ENCODE measurements around the gene SMC3. TPM values are rescaled to one million over a fixed set of nuclear protein-coding genes. Genes with fewer than 3 reads are reported as not detected.

Gene SMC3
- total RNA-seq, 1 experiment from 2014 or later: 43.2 TPM

- H3K4me1 Mint-ChIP-seq (ENCODE audit: insufficient read depth, unreplicated experiment): no peaks in the 10 kb centered on the region
- H3K4me3 Mint-ChIP-seq (ENCODE audit: unreplicated experiment): no peak overlapping the region
- ChIA-PET POLR2A (no interaction called here), CTCF (interaction anchor here (0.7 to 1.6 kb wide), 2 partner anchors 51 to 126 kb away, joined by 3 read pairs; no protein-coding TSS in a partner anchor)
- BruUV-seq (replicated peaks): no TSS peak
- no peak for DNase-seq (ENCODE audit: unreplicated experiment)
- H3K27ac Mint-ChIP-seq (ENCODE audit: low read depth, unreplicated experiment): no peak overlapping the region
- no peaks in the 10 kb centered on the region for H3K27me3 Mint-ChIP-seq (ENCODE audit: insufficient read depth, unreplicated experiment)
- H3K9me3 Mint-ChIP-seq (ENCODE audit: unreplicated experiment): no peaks in the 10 kb centered on the region
- H3K36me3 Mint-ChIP-seq (ENCODE audit: insufficient read depth, unreplicated experiment): peaks cover 8% of the 10 kb centered on the region
- intact Hi-C loops (cut with micrococcal nuclease): loop anchor here (5.0 to 10.0 kb wide), 2 partner anchors 280 to 1522 kb away; no protein-coding TSS in a partner anchor
- TF ChIP-seq, protein P1, sequence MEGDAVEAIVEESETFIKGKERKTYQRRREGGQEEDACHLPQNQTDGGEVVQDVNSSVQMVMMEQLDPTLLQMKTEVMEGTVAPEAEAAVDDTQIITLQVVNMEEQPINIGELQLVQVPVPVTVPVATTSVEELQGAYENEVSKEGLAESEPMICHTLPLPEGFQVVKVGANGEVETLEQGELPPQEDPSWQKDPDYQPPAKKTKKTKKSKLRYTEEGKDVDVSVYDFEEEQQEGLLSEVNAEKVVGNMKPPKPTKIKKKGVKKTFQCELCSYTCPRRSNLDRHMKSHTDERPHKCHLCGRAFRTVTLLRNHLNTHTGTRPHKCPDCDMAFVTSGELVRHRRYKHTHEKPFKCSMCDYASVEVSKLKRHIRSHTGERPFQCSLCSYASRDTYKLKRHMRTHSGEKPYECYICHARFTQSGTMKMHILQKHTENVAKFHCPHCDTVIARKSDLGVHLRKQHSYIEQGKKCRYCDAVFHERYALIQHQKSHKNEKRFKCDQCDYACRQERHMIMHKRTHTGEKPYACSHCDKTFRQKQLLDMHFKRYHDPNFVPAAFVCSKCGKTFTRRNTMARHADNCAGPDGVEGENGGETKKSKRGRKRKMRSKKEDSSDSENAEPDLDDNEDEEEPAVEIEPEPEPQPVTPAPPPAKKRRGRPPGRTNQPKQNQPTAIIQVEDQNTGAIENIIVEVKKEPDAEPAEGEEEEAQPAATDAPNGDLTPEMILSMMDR (IDR thresholded peaks at IDR 0.05; ENCODE audit: unreplicated experiment): no peak
These were observed 45.1 kb downstream of the SMC3 start for GRCh38 chr10:110612629-110613028.

- H3K9me3 Mint-ChIP-seq (ENCODE audit: unreplicated experiment): no peaks in the 10 kb centered on the region
- no TSS peak for BruUV-seq (replicated peaks)
- no peak overlapping the region for H3K4me3 Mint-ChIP-seq (ENCODE audit: unreplicated experiment)
- H3K4me1 Mint-ChIP-seq (ENCODE audit: insufficient read depth, unreplicated experiment): no peaks in the 10 kb centered on the region
- TF ChIP-seq, protein P1 (IDR thresholded peaks at IDR 0.05; ENCODE audit: unreplicated experiment): no peak
- H3K27ac Mint-ChIP-seq (ENCODE audit: low read depth, unreplicated experiment): no peak overlapping the region
- ChIA-PET POLR2A (interaction anchor here (0.6 kb wide), 1 partner anchor 418 kb away, joined by 4 read pairs; no protein-coding TSS in a partner anchor), CTCF (interaction anchor here (0.7 to 1.0 kb wide), 2 partner anchors 9 to 10 kb away, joined by 4 read pairs; no protein-coding TSS in a partner anchor)
- no peak for DNase-seq (ENCODE audit: unreplicated experiment)
- intact Hi-C loops (cut with micrococcal nuclease): loop anchor here (5.0 to 10.0 kb wide), 2 partner anchors 279 to 1521 kb away; no protein-coding TSS in a partner anchor
- H3K36me3 Mint-ChIP-seq (ENCODE audit: insufficient read depth, unreplicated experiment): no peaks in the 10 kb centered on the region
- H3K27me3 Mint-ChIP-seq (ENCODE audit: insufficient read depth, unreplicated experiment): no peaks in the 10 kb centered on the region
These were observed 46.0 kb downstream of the SMC3 start for GRCh38 chr10:110613341-110613995.

- no peak overlapping the region for H3K27ac Mint-ChIP-seq (ENCODE audit: low read depth, unreplicated experiment)
- CTCF ChIA-PET: interaction anchor here (0.6 to 1.0 kb wide), 3 partner anchors 9 to 341 kb away, joined by 4 read pairs; no protein-coding TSS in a partner anchor
- TF ChIP-seq, protein P1 (IDR thresholded peaks at IDR 0.05; ENCODE audit: unreplicated experiment): no peak
- no TSS peak for BruUV-seq (replicated peaks)
- intact Hi-C loops (cut with micrococcal nuclease): loop anchor here (5.0 to 10.0 kb wide), 2 partner anchors 278 to 1521 kb away; no protein-coding TSS in a partner anchor
- no peaks in the 10 kb centered on the region for H3K36me3 Mint-ChIP-seq (ENCODE audit: insufficient read depth, unreplicated experiment)
- DNase-seq (ENCODE audit: unreplicated experiment): no peak
- no peaks in the 10 kb centered on the region for H3K4me1 Mint-ChIP-seq (ENCODE audit: insufficient read depth, unreplicated experiment)
- H3K4me3 Mint-ChIP-seq (ENCODE audit: unreplicated experiment): no peak overlapping the region
- POLR2A ChIA-PET: interaction anchor here (0.6 to 1.4 kb wide), 2 partner anchors 51 to 417 kb away, joined by 3 to 4 read pairs; no protein-coding TSS in a partner anchor
- H3K27me3 Mint-ChIP-seq (ENCODE audit: insufficient read depth, unreplicated experiment): no peaks in the 10 kb centered on the region
- H3K9me3 Mint-ChIP-seq (ENCODE audit: unreplicated experiment): no peaks in the 10 kb centered on the region
These were observed 46.6 kb downstream of the SMC3 start for GRCh38 chr10:110613996-110614495.

GRCh38 chr10:110615057-110615747, 47.7 kb downstream of the SMC3 start:
- CTCF ChIA-PET: interaction anchor here (0.6 to 1.0 kb wide), 5 partner anchors 57 to 1511 kb away, joined by 3 to 6 read pairs (median 3); no protein-coding TSS in a partner anchor
- no TSS peak for BruUV-seq (replicated peaks)
- no peak for DNase-seq (ENCODE audit: unreplicated experiment)

More at GRCh38 chr10:110615057-110615747, 47.7 kb downstream of the SMC3 start:
- TF ChIP-seq, protein P1 (IDR thresholded peaks at IDR 0.05; ENCODE audit: unreplicated experiment): no peak
- H3K36me3 Mint-ChIP-seq (ENCODE audit: insufficient read depth, unreplicated experiment): no peaks in the 10 kb centered on the region
- H3K4me3 Mint-ChIP-seq (ENCODE audit: unreplicated experiment): no peak overlapping the region
- intact Hi-C loops (cut with micrococcal nuclease): loop anchor here (10.0 kb wide), 1 partner anchor 1520 kb away; no protein-coding TSS in a partner anchor
- H3K27ac Mint-ChIP-seq (ENCODE audit: low read depth, unreplicated experiment): no peak overlapping the region
- H3K9me3 Mint-ChIP-seq (ENCODE audit: unreplicated experiment): no peaks in the 10 kb centered on the region
- POLR2A ChIA-PET: interaction anchor here (1.4 kb wide), 1 partner anchor 50 kb away, joined by 3 read pairs; no protein-coding TSS in a partner anchor
- no peaks in the 10 kb centered on the region for H3K27me3 Mint-ChIP-seq (ENCODE audit: insufficient read depth, unreplicated experiment)
- no peaks in the 10 kb centered on the region for H3K4me1 Mint-ChIP-seq (ENCODE audit: insufficient read depth, unreplicated experiment)

Measured in MCF 10A (cell line).